Spleen (tissue), 7 donors: ENCODE data around the gene MTM1.

ENCODE experiments used
- POLR2A ChIP-seq, 3 donors: fragments of 450-650 bp; IDR thresholded peaks; one replicate each; pipeline ENCODE4 v1.5.1; 2017; ENCODE audit warnings: antibody characterized with exemption in 3 of 3, mild to moderate bottlenecking in 1 of 3
- POLR2AphosphoS5 ChIP-seq, 3 donors: sonication (generic); formaldehyde crosslinking; IDR thresholded peaks; one replicate each; pipeline ENCODE4 v1.5.1; 2017; ENCODE audit warnings: antibody characterized with exemption in 3 of 3
- TF ChIP-seq, protein P1 (sequence below), 11 experiments: fragments of 200-600 bp in 7 of 11; fragments of 450-650 bp in 4 of 11; sonication (generic) in 4 of 11; IDR thresholded peaks in 8 of 11; conservative IDR thresholded peaks in 3 of 11; 1 replicate in 7 of 11; 2 replicates in 4 of 11; pipeline versions ENCODE4 v1.4.0 to v1.8.0; 2016 to 2021; ENCODE audit warnings: antibody characterized with exemption in 11 of 11, inconsistent platforms in 4 of 11, mild to moderate bottlenecking in 1 of 11
- donor health status: DM: no; HTN: no; CAD: no; lungs with moderate emphysema.
- donor health status: DM: no; HTN: no; CAD: no.
- donor health status: DM: no; HTN: no; CAD: no.

DNA sequence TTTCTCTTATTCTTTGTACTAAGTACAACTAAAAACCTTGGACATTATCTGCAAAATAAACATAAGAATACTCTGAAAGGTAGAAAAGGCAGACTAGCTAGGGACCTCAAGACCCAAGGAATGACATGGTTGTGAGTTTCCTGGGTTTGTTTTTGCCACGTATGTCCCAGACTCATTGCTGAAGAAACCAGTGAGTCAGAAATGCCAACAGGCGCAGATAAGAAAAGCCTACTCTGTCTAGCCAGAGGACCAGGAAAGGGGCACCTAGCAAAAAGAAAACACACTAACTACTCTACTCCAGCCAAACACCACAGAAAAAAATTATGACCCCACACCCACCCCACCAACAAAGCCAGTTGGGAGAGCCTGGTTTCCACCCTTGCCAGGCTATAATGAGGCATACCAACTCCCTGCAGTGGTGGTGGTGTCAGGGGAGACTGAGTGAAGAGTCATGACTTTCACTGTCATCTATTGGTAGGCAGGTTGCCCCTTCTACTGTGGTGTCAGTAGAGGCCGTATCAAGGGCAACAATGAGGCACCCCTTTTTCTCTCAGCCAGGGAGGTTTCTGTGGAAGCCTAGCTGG lies 135.7 kb downstream of the MTM1 start:
- TF ChIP-seq, protein P1, sequence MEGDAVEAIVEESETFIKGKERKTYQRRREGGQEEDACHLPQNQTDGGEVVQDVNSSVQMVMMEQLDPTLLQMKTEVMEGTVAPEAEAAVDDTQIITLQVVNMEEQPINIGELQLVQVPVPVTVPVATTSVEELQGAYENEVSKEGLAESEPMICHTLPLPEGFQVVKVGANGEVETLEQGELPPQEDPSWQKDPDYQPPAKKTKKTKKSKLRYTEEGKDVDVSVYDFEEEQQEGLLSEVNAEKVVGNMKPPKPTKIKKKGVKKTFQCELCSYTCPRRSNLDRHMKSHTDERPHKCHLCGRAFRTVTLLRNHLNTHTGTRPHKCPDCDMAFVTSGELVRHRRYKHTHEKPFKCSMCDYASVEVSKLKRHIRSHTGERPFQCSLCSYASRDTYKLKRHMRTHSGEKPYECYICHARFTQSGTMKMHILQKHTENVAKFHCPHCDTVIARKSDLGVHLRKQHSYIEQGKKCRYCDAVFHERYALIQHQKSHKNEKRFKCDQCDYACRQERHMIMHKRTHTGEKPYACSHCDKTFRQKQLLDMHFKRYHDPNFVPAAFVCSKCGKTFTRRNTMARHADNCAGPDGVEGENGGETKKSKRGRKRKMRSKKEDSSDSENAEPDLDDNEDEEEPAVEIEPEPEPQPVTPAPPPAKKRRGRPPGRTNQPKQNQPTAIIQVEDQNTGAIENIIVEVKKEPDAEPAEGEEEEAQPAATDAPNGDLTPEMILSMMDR (IDR thresholded peaks at IDR 0.05 in 8 of 11, conservative IDR thresholded peaks at IDR 0.05 in 3 of 11): no peak
- TF ChIP-seq POLR2AphosphoS5 (IDR thresholded peaks at IDR 0.05): no peak
- TF ChIP-seq POLR2A (IDR thresholded peaks at IDR 0.05): no peak
